Skeletal muscle tissue (tissue), 4 donors: ENCODE results near the gene STN1. TPM values are rescaled to one million over a fixed set of nuclear protein-coding genes. Genes with fewer than 3 reads are reported as not detected.

ENCODE experiments used
- H3K27ac ChIP-seq: one replicate; pipeline ENCODE4 v1.7.0; 2013; ENCODE audit warnings: mild to moderate bottlenecking, low read depth, low read length, inconsistent platforms
- H3K27me3 ChIP-seq, 3 donors: one replicate each; pipeline ENCODE4 v1.7.0; 2013; ENCODE audit warnings: low read length in 3 of 3; ENCODE audit not compliant: control insufficient read depth in 3 of 3, insufficient read depth in 3 of 3
- H3K36me3 ChIP-seq, 3 donors: one replicate each; pipeline ENCODE4 v1.7.0; 2013; ENCODE audit warnings: low read length in 3 of 3; ENCODE audit not compliant: control insufficient read depth in 3 of 3, insufficient read depth in 3 of 3
- H3K4me1 ChIP-seq, 3 donors: one replicate each; pipeline ENCODE4 v1.7.0; 2013; ENCODE audit warnings: low read length in 3 of 3, mild to moderate bottlenecking in 3 of 3; ENCODE audit not compliant: control insufficient read depth in 3 of 3, insufficient read depth in 3 of 3
- H3K4me3 ChIP-seq, 3 donors: one replicate each; pipeline ENCODE4 v1.7.0; 2013; ENCODE audit warnings: low read length in 3 of 3
- H3K9ac ChIP-seq, 3 donors: one replicate each; pipeline ENCODE4 v1.7.0; 2013; ENCODE audit warnings: low read length in 3 of 3, mild to moderate bottlenecking in 3 of 3, moderate library complexity in 2 of 3, low read depth in 1 of 3
- H3K9me3 ChIP-seq, 3 donors: one replicate each; pipeline ENCODE4 v1.7.0; 2013; ENCODE audit warnings: low read length in 3 of 3; ENCODE audit not compliant: control insufficient read depth in 3 of 3
- total RNA-seq: library from RNA; depleted of rRNA; stranded (reverse); fragments of >200 nt; gene quantifications from one replicate; pipeline ENCODE4 v1.2.3, GENCODE V29; 2014
- donor health status: Osteomylitis.

STN1 gene
- total RNA-seq: 20.9 TPM

GRCh38 chr10:103918053-103918846, at the start of gene STN1:
STN1 (minus strand) TSS chr10:103918184; CDS start chr10:103917594, 590 bp downstream.
- Histone ChIP-seq H3K4me3 (peak within 1 kb of the TSS; percentile 86 to 95 (median 92)), H3K27ac (peak within 1 kb of the TSS; percentile 84), H3K27me3 (no peaks in the 10 kb centered on the region), H3K36me3 (peaks cover 0 to 2% (median 0%) of the 10 kb centered on the region in 3 donors), H3K9ac (peak within 1 kb of the TSS; percentile 86 to 94 (median 94)), H3K9me3 (no peaks in the 10 kb centered on the region), H3K4me1 (peaks cover 15 to 29% (median 24%) of the 10 kb centered on the region in 3 donors)

GRCh38 chr10:103967448-103968071, 49.6 kb upstream of the STN1 start:
- peaks cover 14 to 23% (median 15%) of the 10 kb centered on the region in 3 donors for H3K4me1 ChIP-seq
- H3K9me3 ChIP-seq: no peaks in the 10 kb centered on the region
- H3K27me3 ChIP-seq: no peaks in the 10 kb centered on the region
- H3K36me3 ChIP-seq: no peaks in the 10 kb centered on the region
- peak overlapping the region; percentile 86 to 99 (median 92) for H3K9ac ChIP-seq
- peak overlapping the region; percentile 95 to 98 (median 98) for H3K4me3 ChIP-seq
- peak overlapping the region; percentile 90 for H3K27ac ChIP-seq

- Histone ChIP-seq H3K27ac (peak within 1 kb of the TSS; percentile 90), H3K4me3 (peak within 1 kb of the TSS; percentile 95 to 98 (median 98)), H3K36me3 (no peaks in the 10 kb centered on the region), H3K27me3 (no peaks in the 10 kb centered on the region), H3K9ac (peak within 1 kb of the TSS; percentile 91 to 99 (median 92)), H3K9me3 (no peaks in the 10 kb centered on the region), H3K4me1 (peaks cover 14 to 23% (median 15%) of the 10 kb centered on the region in 3 donors)
Measured at GRCh38 chr10:103966671-103967447, 48.9 kb upstream of the STN1 start, which contains the start of gene SLK. SLK (plus strand) TSS chr10:103967140; CDS start chr10:103967746, 606 bp downstream.

GRCh38 chr10:103960103-103960502, 42.1 kb upstream of the STN1 start:
- Histone ChIP-seq H3K9ac (no peak overlapping the region), H3K4me1 (no peaks in the 10 kb centered on the region), H3K27me3 (no peaks in the 10 kb centered on the region), H3K9me3 (no peaks in the 10 kb centered on the region), H3K4me3 (no peak overlapping the region), H3K27ac (no peak overlapping the region), H3K36me3 (no peaks in the 10 kb centered on the region)

- H3K4me3 ChIP-seq: no peak overlapping the region
- no peak overlapping the region for H3K9ac ChIP-seq
- H3K36me3 ChIP-seq: no peaks in the 10 kb centered on the region
- no peaks in the 10 kb centered on the region for H3K4me1 ChIP-seq
- H3K27me3 ChIP-seq: no peaks in the 10 kb centered on the region
- no peak overlapping the region for H3K27ac ChIP-seq
- no peaks in the 10 kb centered on the region for H3K9me3 ChIP-seq
Measured at GRCh38 chr10:103958996-103959395, 41.0 kb upstream of the STN1 start.

- H3K27ac ChIP-seq: no peak overlapping the region
- H3K9me3 ChIP-seq: no peaks in the 10 kb centered on the region
Measured at GRCh38 chr10:103954543-103954942, 36.6 kb upstream of the STN1 start.

GRCh38 chr10:103951942-103952341, 34.0 kb upstream of the STN1 start:
- no peak overlapping the region for H3K4me3 ChIP-seq
- H3K4me1 ChIP-seq: no peaks in the 10 kb centered on the region
- H3K36me3 ChIP-seq: no peaks in the 10 kb centered on the region
- H3K27me3 ChIP-seq: no peaks in the 10 kb centered on the region
- H3K27ac ChIP-seq: no peak overlapping the region
- H3K9me3 ChIP-seq: no peaks in the 10 kb centered on the region
- H3K9ac ChIP-seq: no peak overlapping the region

More at GRCh38 chr10:103954543-103954942, 36.6 kb upstream of the STN1 start:
- Histone ChIP-seq H3K36me3 (no peaks in the 10 kb centered on the region), H3K4me3 (no peak overlapping the region), H3K4me1 (no peaks in the 10 kb centered on the region), H3K27me3 (no peaks in the 10 kb centered on the region), H3K9ac (no peak overlapping the region)

GRCh38 chr10:103951183-103951582, 33.2 kb upstream of the STN1 start:
- H3K27ac ChIP-seq: no peak overlapping the region
- no peaks in the 10 kb centered on the region for H3K36me3 ChIP-seq

GRCh38 chr10:103949728-103950127, 31.7 kb upstream of the STN1 start:
- H3K9me3 ChIP-seq: no peaks in the 10 kb centered on the region
- no peaks in the 10 kb centered on the region for H3K4me1 ChIP-seq
- H3K36me3 ChIP-seq: no peaks in the 10 kb centered on the region
- no peaks in the 10 kb centered on the region for H3K27me3 ChIP-seq
- H3K27ac ChIP-seq: no peak overlapping the region
- no peak overlapping the region for H3K4me3 ChIP-seq
- no peak overlapping the region for H3K9ac ChIP-seq

More at GRCh38 chr10:103951183-103951582, 33.2 kb upstream of the STN1 start:
- H3K4me1 ChIP-seq: no peaks in the 10 kb centered on the region
- H3K4me3 ChIP-seq: no peak overlapping the region
- H3K9me3 ChIP-seq: no peaks in the 10 kb centered on the region
- H3K27me3 ChIP-seq: no peaks in the 10 kb centered on the region
- H3K9ac ChIP-seq: no peak overlapping the region
